B cell (primary cell): Measurements from ENCODE around the gene ARL14. TPM values are rescaled to one million over a fixed set of nuclear protein-coding genes. Genes with fewer than 3 reads are reported as not detected.

Source experiments
- ATAC-seq: fragments of 200-7000 bp; cut with Tn5 transposase; one replicate; pipeline ENCODE4 v1.10.0; 2021; ENCODE audit warnings: low read depth, mild to moderate bottlenecking, moderate number of reproducible peaks, moderate library complexity
- CTCF ChIA-PET: fragments of 350-600 bp; sonication (Branson Sonifier 250); formaldehyde crosslinking; loops from one replicate; lab custom pipeline; 2021; ENCODE audit warnings: antibody characterized with exemption, inconsistent platforms; lab: Charles Lee
- POLR2A ChIA-PET: fragments of 350-600 bp; sonication (Branson Sonifier 250); formaldehyde crosslinking; loops from one replicate; lab custom pipeline; 2021; ENCODE audit warnings: antibody characterized with exemption; lab: Charles Lee
- DNase-seq: peaks from one replicate; pipeline ENCODE4 v3.0.0; 2013
- H2AFZ ChIP-seq: 2 replicates; pipeline ENCODE4 v1.6.1; 2012; ENCODE audit warnings: mild to moderate bottlenecking, low read depth, low read length; ENCODE audit not compliant: insufficient read depth, poor library complexity, severe bottlenecking
- H3K27ac ChIP-seq, 2 donors: 1 replicate in 1 of 2; 2 replicates in 1 of 2; pipeline ENCODE4 v1.5.1; 2012 to 2013; ENCODE audit warnings: low read length in 2 of 2, mild to moderate bottlenecking in 2 of 2, moderate library complexity in 1 of 2
- H3K27me3 ChIP-seq, 4 experiments: fragments of 200-600 bp in 1 of 4; sonication (generic) in 1 of 4; replicated peaks in 1 of 4; 1 replicate in 2 of 4; 2 replicates in 2 of 4; pipeline versions ENCODE4 v1.6.1 to v1.7.0; 2013 to 2016; ENCODE audit warnings: low read length in 3 of 4, mild to moderate bottlenecking in 2 of 4, mixed read lengths in 1 of 4, moderate library complexity in 1 of 4; ENCODE audit not compliant: insufficient read depth in 4 of 4, control insufficient read depth in 3 of 4; ENCODE audit errors: control extremely low read depth in 1 of 4
- H3K36me3 ChIP-seq, 2 experiments: replicated peaks in 1 of 2; 1 replicate in 1 of 2; 2 replicates in 1 of 2; pipeline versions ENCODE4 v1.6.1 to v1.7.1; 2013; ENCODE audit warnings: low read length in 1 of 2; ENCODE audit not compliant: insufficient read depth in 2 of 2, control insufficient read depth in 1 of 2; ENCODE audit errors: control extremely low read depth in 1 of 2, extremely low read depth in 1 of 2
- H3K4me1 ChIP-seq, 2 donors: fragments of 200-600 bp in 1 of 2; sonication (generic) in 1 of 2; 1 replicate in 1 of 2; 2 replicates in 1 of 2; pipeline versions ENCODE4 v1.5.1 to v1.6.1; 2013 to 2017; ENCODE audit warnings: low read length in 2 of 2; ENCODE audit not compliant: control insufficient read depth in 2 of 2, insufficient read depth in 2 of 2
- H3K4me2 ChIP-seq: replicated peaks from 2 replicates; pipeline ENCODE3; 2012; ENCODE audit warnings: mild to moderate bottlenecking, low read depth, low read length; ENCODE audit not compliant: poor library complexity, severe bottlenecking
- H3K4me3 ChIP-seq, 5 experiments: fragments of 200-600 bp in 1 of 5; sonication (generic) in 1 of 5; 1 replicate in 3 of 5; 2 replicates in 2 of 5; pipeline versions ENCODE4 v1.5.1 to v1.7.0; 2011 to 2016; ENCODE audit warnings: low read length in 4 of 5, mild to moderate bottlenecking in 4 of 5, low read depth in 2 of 5, control low read depth in 1 of 5, moderate library complexity in 1 of 5; ENCODE audit not compliant: insufficient read depth in 1 of 5; ENCODE audit errors: control extremely low read depth in 1 of 5, extremely low read depth in 1 of 5
- H3K79me2 ChIP-seq: fragments of 200-600 bp; sonication (generic); one replicate; pipeline ENCODE4 v1.6.0; 2016; ENCODE audit warnings: low read length; ENCODE audit not compliant: control insufficient read depth, insufficient read depth
- H3K9ac ChIP-seq: fragments of 200-600 bp; sonication (generic); 2 replicates; pipeline ENCODE4 v1.6.1; 2017; ENCODE audit warnings: mild to moderate bottlenecking, low read length, moderate library complexity
- H3K9me3 ChIP-seq, 3 donors: one replicate each; pipeline versions ENCODE4 v1.6.1 to v1.7.1; 2013; ENCODE audit warnings: low read length in 2 of 3; ENCODE audit not compliant: control insufficient read depth in 2 of 3, insufficient read depth in 1 of 3; ENCODE audit errors: control extremely low read depth in 1 of 3
- H4K20me1 ChIP-seq: 2 replicates; pipeline ENCODE4 v1.6.0; 2012; ENCODE audit warnings: mild to moderate bottlenecking, low read length; ENCODE audit not compliant: insufficient read depth, control insufficient read depth, poor library complexity, severe bottlenecking
- H3K27ac Mint-ChIP-seq: one replicate; pipeline ENCODE4 v1.8.0; 2021; ENCODE audit warnings: mixed read lengths
- H3K27me3 Mint-ChIP-seq: one replicate; pipeline ENCODE4 v1.8.0; 2021; ENCODE audit warnings: mixed read lengths
- H3K4me1 Mint-ChIP-seq: one replicate; pipeline ENCODE4 v1.8.0; 2021; ENCODE audit warnings: mixed read lengths
- H3K4me3 Mint-ChIP-seq: one replicate; pipeline ENCODE4 v1.8.0; 2021; ENCODE audit warnings: mixed read lengths
- H3K9me3 Mint-ChIP-seq: one replicate; pipeline ENCODE4 v1.8.0; 2022; ENCODE audit warnings: mixed read lengths; ENCODE audit not compliant: insufficient read depth
- EZH2 ChIP-seq: IDR thresholded peaks from 2 replicates; pipeline ENCODE4 v1.6.1; 2012; ENCODE audit warnings: borderline replicate concordance, low read depth, mild to moderate bottlenecking, moderate library complexity, low read length; ENCODE audit not compliant: insufficient read depth, poor library complexity, severe bottlenecking
- WGBS: methylation state at CpG from one replicate; pipeline ENCODE4 v1.1.5; 2013; ENCODE audit warnings: missing lambda C conversion rate; ENCODE audit not compliant: insufficient coverage; 5-methylcytosine and 5-hydroxymethylcytosine counted together
- intact Hi-C: fragments of 100-400 bp; cut with micrococcal nuclease; formaldehyde crosslinking; loops from one replicate; pipeline ENCODE4 v1.10.0; 2022
- polyA plus RNA-seq: library from polyadenylated mRNA; depleted of rRNA; stranded (reverse); fragments of >200 nt; gene quantifications from 2 replicates; pipeline ENCODE4 v1.2.3, GENCODE V29; 2012
- total RNA-seq, 2 donors: library from RNA; stranded (reverse); fragments of 120-200 nt in 1 of 2; gene quantifications; 1 replicate in 1 of 2; 2 replicates in 1 of 2; pipeline versions ENCODE4 v1.2.3 to v1.2.4, GENCODE V29; 2013 to 2022
- TF ChIP-seq, protein P1 (sequence below): fragments of 200-600 bp; IDR thresholded peaks from one replicate; pipeline ENCODE4 v1.8.0; 2022; ENCODE audit warnings: antibody characterized with exemption, mild to moderate bottlenecking

ARL14 gene
- total and polyA plus RNA-seq, 2 donors (not counting 1 experiment from before 2014, with no cell fraction given): 0.43 to 0.89 TPM

DNA sequence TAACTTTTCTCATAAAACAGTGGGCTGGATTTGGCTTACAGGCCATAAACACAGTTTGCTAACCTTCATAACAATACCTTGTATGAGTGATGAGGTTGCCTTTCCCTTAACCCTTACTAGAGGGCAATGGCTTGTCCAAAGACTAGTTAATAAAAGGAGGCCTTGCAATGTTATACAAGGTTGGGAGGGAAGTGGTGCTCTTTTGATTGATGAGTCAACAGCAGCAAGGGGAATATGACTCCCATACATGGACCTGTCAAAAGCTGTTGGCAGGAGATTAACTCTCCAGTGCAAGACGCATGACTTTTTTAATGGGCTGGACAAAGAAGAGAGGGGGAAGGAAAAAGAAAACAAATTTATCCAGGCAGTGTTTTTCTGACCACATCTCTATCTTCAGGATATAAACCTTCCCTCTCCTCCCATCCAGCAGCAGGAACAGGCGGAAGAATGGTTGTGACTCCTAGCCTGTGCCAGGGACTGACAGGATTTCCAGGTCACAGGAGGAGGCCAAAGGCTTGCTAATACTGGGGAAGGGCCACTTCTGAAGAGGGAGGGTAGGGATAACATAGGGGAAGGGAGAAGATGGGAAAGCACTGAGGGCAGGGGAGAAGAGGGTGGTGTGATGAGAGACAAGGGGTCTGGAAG is 35.2 kb upstream of the ARL14 start:
- Histone ChIP-seq H3K36me3 (no peaks in the 10 kb centered on the region), H3K4me2 (no peak overlapping the region), H3K79me2 (no peaks in the 10 kb centered on the region), H3K4me1 (no peaks in the 10 kb centered on the region), H4K20me1 (no peaks in the 10 kb centered on the region), H3K9me3 (peaks cover 0 to 1% (median 0%) of the 10 kb centered on the region in 3 donors), H3K27ac (no peak overlapping the region), H2AFZ (no peak overlapping the region), H3K27me3 (no peaks in the 10 kb centered on the region), H3K4me3 (no peak overlapping the region), H3K9ac (no peak overlapping the region)
- Mint-ChIP-seq H3K9me3 (no peaks in the 10 kb centered on the region), H3K4me3 (no peak overlapping the region), H3K4me1 (no peaks in the 10 kb centered on the region), H3K27me3 (peaks cover 4% of the 10 kb centered on the region), H3K27ac (no peak overlapping the region)
- TF ChIP-seq, protein P1, sequence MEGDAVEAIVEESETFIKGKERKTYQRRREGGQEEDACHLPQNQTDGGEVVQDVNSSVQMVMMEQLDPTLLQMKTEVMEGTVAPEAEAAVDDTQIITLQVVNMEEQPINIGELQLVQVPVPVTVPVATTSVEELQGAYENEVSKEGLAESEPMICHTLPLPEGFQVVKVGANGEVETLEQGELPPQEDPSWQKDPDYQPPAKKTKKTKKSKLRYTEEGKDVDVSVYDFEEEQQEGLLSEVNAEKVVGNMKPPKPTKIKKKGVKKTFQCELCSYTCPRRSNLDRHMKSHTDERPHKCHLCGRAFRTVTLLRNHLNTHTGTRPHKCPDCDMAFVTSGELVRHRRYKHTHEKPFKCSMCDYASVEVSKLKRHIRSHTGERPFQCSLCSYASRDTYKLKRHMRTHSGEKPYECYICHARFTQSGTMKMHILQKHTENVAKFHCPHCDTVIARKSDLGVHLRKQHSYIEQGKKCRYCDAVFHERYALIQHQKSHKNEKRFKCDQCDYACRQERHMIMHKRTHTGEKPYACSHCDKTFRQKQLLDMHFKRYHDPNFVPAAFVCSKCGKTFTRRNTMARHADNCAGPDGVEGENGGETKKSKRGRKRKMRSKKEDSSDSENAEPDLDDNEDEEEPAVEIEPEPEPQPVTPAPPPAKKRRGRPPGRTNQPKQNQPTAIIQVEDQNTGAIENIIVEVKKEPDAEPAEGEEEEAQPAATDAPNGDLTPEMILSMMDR: no peak
- TF ChIP-seq EZH2: no peak
- intact Hi-C loops: no loop called here
- 100% methylated on average over 1 of the region's 2 CpGs for WGBS
- ChIA-PET CTCF (no interaction called here), POLR2A (no interaction called here)
- ATAC-seq (no peak), DNase-seq (no peak)

DNA sequence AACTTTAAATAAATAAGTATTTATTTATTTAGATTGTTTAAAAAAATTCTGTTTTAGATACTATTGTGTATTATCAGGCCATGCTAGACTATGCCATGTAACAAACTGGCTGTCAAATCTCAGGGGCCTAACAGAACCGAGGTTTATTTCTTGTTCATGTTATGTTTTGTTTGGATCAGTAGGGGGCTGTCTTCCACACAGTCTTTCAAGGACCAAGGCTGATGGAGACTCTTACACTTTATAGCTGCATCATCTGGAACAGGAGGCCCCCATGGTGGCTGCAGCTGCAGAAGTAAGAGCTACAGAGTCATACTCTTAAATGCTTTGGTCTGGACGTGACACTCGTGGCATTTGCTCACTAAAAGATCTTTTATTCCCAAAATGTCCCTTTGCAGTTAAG is 33.0 kb upstream of the ARL14 start:
- intact Hi-C loops: no loop called here
- WGBS: 79% methylated on average over 2 of the region's 3 CpGs
- Histone ChIP-seq H3K9ac (no peak overlapping the region), H3K27me3 (no peaks in the 10 kb centered on the region), H2AFZ (no peak overlapping the region), H4K20me1 (no peaks in the 10 kb centered on the region), H3K27ac (no peak overlapping the region), H3K36me3 (no peaks in the 10 kb centered on the region), H3K4me2 (no peak overlapping the region), H3K9me3 (peaks cover 0 to 1% (median 0%) of the 10 kb centered on the region in 3 donors), H3K4me3 (no peak overlapping the region), H3K79me2 (no peaks in the 10 kb centered on the region), H3K4me1 (no peaks in the 10 kb centered on the region)
- no peaks in the 10 kb centered on the region for H3K4me1 Mint-ChIP-seq
- H3K27me3 Mint-ChIP-seq: peaks cover 4% of the 10 kb centered on the region
- H3K9me3 Mint-ChIP-seq: no peaks in the 10 kb centered on the region
- CTCF ChIA-PET: interaction anchor here (1.0 kb wide), 1 partner anchor 65 kb away, joined by 3 read pairs; no protein-coding TSS in a partner anchor
- H3K4me3 Mint-ChIP-seq: no peak overlapping the region
- POLR2A ChIA-PET: no interaction called here
- H3K27ac Mint-ChIP-seq: no peak overlapping the region
- DNase-seq (no peak), ATAC-seq (no peak)
- TF ChIP-seq, protein P1: no peak
- no peak for TF ChIP-seq EZH2
